HL-60 (cell line): ENCODE measurements around the gene CKLF.

Source experiments
- CTCF ChIP-seq: IDR thresholded peaks from one replicate; pipeline ENCODE4 v1.5.1; 2011; ENCODE audit warnings: low read length, control low read depth, inconsistent platforms; ENCODE audit not compliant: insufficient read depth
- GABPA ChIP-seq: IDR thresholded peaks from 2 replicates; pipeline ENCODE4 v1.6.1; 2012; ENCODE audit warnings: low read depth
- POLR2AphosphoS5 ChIP-seq: IDR thresholded peaks from 2 replicates; pipeline ENCODE4 v1.6.1; 2012; ENCODE audit warnings: low read depth
- REST ChIP-seq: IDR thresholded peaks from 2 replicates; pipeline ENCODE4 v1.6.1; 2012; ENCODE audit warnings: low read depth; ENCODE audit not compliant: insufficient replicate concordance
- SPI1 ChIP-seq: IDR thresholded peaks from 2 replicates; pipeline ENCODE4 v1.6.1; 2012; ENCODE audit warnings: low read depth, mild to moderate bottlenecking, borderline replicate concordance

DNA sequence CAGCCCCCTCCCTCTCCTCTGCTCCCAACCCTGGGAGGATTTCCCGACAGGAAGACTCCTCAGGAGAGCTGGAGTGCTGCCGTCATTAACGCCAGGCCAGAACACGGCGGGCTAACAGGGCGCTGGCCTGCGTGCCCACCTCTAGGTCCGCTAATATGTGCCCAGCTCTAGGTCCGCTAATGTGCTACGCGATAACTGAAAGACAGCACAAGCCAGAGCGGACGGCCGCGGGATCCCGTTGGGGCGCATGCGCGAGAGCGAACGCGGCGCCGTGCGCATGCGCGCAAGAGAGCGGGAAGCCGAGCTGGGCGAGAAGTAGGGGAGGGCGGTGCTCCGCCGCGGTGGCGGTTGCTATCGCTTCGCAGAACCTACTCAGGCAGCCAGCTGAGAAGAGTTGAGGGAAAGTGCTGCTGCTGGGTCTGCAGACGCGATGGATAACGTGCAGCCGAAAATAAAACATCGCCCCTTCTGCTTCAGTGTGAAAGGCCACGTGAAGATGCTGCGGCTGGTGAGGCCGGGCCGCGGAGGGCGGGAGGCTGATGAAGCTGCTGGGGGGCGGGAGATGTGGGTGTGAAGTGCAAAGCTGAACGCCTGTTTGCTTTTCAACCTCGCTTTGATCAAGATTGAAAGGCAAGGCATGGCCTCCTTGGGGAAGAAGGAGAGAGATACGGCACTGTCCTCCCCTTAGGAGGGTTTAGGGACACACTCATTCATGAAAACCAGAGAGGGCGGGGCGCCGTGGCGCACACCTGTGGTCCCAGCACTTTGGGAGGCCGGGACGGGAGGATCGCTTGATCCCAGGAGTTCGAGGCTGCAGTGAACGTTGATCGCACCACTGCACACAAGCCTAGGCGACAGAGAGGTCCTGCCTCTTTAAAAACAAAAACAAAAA lies at the start of gene CKLF:
- TF ChIP-seq CTCF, result no peak
- TF ChIP-seq POLR2AphosphoS5, result peak; percentile 90; the same call in 1 of the 2 replicates
- peak; percentile 33 for TF ChIP-seq REST
- no peak for TF ChIP-seq SPI1
- no peak for TF ChIP-seq GABPA
